Central memory CD8-positive, alpha-beta T cell (primary cell): Measurements from ENCODE around the gene COQ2.

ENCODE experiments used
- ATAC-seq: fragments of 150-1000 bp; cut with Tn5 transposase; replicated peaks from 2 replicates; pipeline ENCODE4 v1.10.0; 2022; ENCODE audit warnings: mild to moderate bottlenecking, moderate FRiP score, moderate number of reproducible peaks; ENCODE audit not compliant: poor library complexity, severe bottlenecking; ENCODE audit errors: extremely low read depth
- DNase-seq, 2 donors: peaks; one replicate each; pipeline ENCODE4 v3.0.0; 2021; ENCODE audit warnings: low spot score in 2 of 2
- H3K27ac Mint-ChIP-seq: one replicate; pipeline ENCODE4 v1.8.0; 2022; ENCODE audit warnings: low read depth, mild to moderate bottlenecking, moderate library complexity, mixed read lengths
- H3K27me3 Mint-ChIP-seq: one replicate; pipeline ENCODE4 v1.8.0; 2022; ENCODE audit warnings: mixed read lengths
- H3K36me3 Mint-ChIP-seq: one replicate; pipeline ENCODE4 v1.8.0; 2022; ENCODE audit warnings: mild to moderate bottlenecking, moderate library complexity, mixed read lengths; ENCODE audit not compliant: insufficient read depth
- H3K4me1 Mint-ChIP-seq: one replicate; pipeline ENCODE4 v1.8.0; 2022; ENCODE audit warnings: mixed read lengths
- H3K4me3 Mint-ChIP-seq: one replicate; pipeline ENCODE4 v1.8.0; 2022; ENCODE audit warnings: mild to moderate bottlenecking, moderate library complexity, mixed read lengths
- H3K9me3 Mint-ChIP-seq: one replicate; pipeline ENCODE4 v1.8.0; 2022; ENCODE audit warnings: mixed read lengths

Gene COQ2

GRCh38 chr4:83217721-83218522, 66.7 kb downstream of the COQ2 start:
- Mint-ChIP-seq H3K27ac (peak overlapping the region; percentile 68), H3K27me3 (no peaks in the 10 kb centered on the region), H3K36me3 (peaks cover 7% of the 10 kb centered on the region), H3K9me3 (no peaks in the 10 kb centered on the region), H3K4me1 (peaks cover 76% of the 10 kb centered on the region), H3K4me3 (peak overlapping the region; percentile 58)
- DNase-seq (peak; percentile 33 to 77), ATAC-seq (peak; percentile 95)

DNA sequence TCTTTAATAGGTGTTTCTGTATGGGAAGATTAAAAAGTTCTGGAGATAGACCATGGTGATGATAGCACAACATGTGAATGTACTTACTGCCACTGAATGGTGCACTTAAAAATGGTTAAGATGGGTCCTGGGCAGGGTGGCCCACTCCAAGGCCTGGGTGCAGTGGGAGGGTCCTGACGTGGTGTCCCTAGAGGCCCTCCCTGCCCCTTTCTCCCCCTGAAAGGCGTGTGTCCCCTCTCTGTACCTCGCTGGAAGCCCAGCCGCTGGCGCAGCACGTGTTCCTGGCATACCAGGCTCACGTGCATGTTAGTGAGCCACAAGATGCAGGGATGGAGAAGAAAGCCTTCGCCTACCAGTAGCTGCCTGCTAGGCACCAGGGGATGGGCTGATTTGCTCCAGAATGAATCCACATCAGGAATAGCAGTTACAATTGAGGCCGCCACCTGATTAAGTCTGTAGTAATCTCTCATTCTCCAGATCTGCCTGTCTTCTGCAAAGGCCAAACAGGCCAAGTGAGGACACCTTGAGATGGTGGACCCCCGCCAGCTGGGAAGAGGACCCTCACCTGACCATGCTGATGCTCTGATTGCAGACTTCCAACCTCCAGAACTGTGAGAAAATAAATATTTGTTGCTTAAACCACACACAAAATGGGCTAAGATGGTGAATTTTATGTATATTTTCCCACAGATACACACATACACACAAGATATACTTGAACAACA, 67.5 kb downstream of the COQ2 start:
- Mint-ChIP-seq H3K9me3 (no peaks in the 10 kb centered on the region), H3K36me3 (peaks cover 10% of the 10 kb centered on the region), H3K27me3 (no peaks in the 10 kb centered on the region), H3K27ac (peak overlapping the region; percentile 68), H3K4me1 (peaks cover 78% of the 10 kb centered on the region), H3K4me3 (peak overlapping the region; percentile 58)
- no peak for ATAC-seq
- no peak for DNase-seq

GRCh38 chr4:83214079-83214478, 70.5 kb downstream of the COQ2 start:
- Mint-ChIP-seq H3K4me1 (peaks cover 82% of the 10 kb centered on the region), H3K36me3 (peaks cover 9% of the 10 kb centered on the region), H3K4me3 (no peak overlapping the region), H3K27me3 (no peaks in the 10 kb centered on the region), H3K9me3 (no peaks in the 10 kb centered on the region), H3K27ac (no peak overlapping the region)
- no peak for DNase-seq
- ATAC-seq, result no peak
